Measurements from ENCODE around the gene STAG1.
A peak's percentile ranks its signal among the peaks of the same experiment; 100 is the strongest.

GRCh38 chr3:136305879-136306278 is 446.3 kb downstream of the STAG1 start:
- TF ChIP-seq CTCF (IDR thresholded peaks at IDR 0.05) (peak; percentile 50), ZFX (IDR thresholded peaks at IDR 0.05; ENCODE audit: borderline replicate concordance) (no peak)

Data from 22Rv1 (cell line).